Fibroblast of mammary gland (primary cell): ENCODE measurements around the gene DNAJB14.

Source experiments
- DNase-seq: peaks from one replicate; pipeline ENCODE4 v3.0.0-alpha.2; 2010; ENCODE audit warnings: low read depth
- H3K4me3 ChIP-seq: 2 replicates; pipeline ENCODE4 v1.5.1; 2011; ENCODE audit warnings: low read depth, mild to moderate bottlenecking, low read length, moderate library complexity; ENCODE audit not compliant: control insufficient read depth
- TF ChIP-seq, protein P1 (sequence below): conservative IDR thresholded peaks from 2 replicates; pipeline ENCODE4 v1.5.1; 2011; ENCODE audit warnings: low read depth, low read length, inconsistent platforms; ENCODE audit not compliant: control insufficient read depth, insufficient read depth

The DNAJB14 gene

DNA sequence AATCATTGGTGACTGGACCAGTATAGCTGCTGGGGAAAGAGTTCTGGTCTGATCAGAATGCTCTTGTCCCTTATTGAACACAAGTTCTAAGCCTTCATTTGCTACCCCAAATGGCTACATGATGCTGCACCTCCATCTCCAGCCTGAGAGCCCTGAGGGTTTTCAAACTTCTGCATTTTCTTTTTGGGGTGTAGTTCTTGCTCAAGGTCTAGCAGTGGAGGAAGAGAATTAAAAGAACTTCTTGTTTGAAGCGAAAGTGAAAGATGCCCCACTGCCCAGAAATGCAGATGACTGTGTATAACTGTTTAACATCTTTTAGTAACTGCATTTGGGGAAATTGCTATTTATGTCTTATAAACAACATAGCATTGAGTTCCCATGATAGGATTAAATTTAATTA, 90.7 kb downstream of the DNAJB14 start:
- TF ChIP-seq, protein P1, sequence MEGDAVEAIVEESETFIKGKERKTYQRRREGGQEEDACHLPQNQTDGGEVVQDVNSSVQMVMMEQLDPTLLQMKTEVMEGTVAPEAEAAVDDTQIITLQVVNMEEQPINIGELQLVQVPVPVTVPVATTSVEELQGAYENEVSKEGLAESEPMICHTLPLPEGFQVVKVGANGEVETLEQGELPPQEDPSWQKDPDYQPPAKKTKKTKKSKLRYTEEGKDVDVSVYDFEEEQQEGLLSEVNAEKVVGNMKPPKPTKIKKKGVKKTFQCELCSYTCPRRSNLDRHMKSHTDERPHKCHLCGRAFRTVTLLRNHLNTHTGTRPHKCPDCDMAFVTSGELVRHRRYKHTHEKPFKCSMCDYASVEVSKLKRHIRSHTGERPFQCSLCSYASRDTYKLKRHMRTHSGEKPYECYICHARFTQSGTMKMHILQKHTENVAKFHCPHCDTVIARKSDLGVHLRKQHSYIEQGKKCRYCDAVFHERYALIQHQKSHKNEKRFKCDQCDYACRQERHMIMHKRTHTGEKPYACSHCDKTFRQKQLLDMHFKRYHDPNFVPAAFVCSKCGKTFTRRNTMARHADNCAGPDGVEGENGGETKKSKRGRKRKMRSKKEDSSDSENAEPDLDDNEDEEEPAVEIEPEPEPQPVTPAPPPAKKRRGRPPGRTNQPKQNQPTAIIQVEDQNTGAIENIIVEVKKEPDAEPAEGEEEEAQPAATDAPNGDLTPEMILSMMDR = no peak
- no peak for DNase-seq
- H3K4me3 ChIP-seq = no peak overlapping the region

DNA sequence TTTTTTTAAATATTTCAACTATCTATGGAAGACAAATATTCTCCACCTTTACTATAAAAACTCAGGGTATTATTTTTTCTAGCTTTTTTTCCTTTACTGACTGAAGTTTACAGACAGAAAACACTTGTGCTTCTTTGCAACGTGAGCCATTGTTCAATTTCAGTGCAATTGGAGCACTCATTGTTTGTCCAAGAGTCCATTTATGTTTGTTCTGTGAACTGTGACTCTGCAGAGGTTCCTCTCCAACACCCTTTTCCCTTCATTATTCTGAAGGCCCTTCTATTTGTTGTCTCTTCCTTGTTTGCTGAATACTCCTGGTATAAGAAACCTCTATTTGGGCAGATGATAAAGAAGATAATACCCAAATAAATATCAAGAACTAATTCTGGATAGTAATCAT, 92.4 kb downstream of the DNAJB14 start:
- TF ChIP-seq, protein P1 = no peak
- no peak overlapping the region for H3K4me3 ChIP-seq
- no peak for DNase-seq

DNA sequence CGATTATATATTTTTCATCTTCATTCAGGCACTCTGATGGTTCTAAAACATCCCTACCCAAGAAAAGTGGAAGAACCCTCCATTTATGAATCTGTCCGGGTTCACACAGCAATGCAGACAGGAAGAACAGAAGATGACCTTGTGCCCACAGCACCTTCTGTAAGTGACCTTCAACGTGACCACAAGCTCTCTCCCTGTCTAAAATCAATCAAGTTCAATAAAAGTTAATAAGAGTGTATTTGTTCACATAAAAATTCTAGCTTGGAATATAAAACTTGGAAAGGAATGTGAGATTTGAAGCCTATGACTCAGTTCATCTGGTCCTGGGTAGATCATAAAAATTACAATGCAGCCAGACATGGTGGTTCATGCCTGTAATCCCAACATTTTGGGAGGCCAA, 93.2 kb downstream of the DNAJB14 start:
- no peak for DNase-seq
- H3K4me3 ChIP-seq = no peak overlapping the region
- TF ChIP-seq, protein P1 = no peak

DNA sequence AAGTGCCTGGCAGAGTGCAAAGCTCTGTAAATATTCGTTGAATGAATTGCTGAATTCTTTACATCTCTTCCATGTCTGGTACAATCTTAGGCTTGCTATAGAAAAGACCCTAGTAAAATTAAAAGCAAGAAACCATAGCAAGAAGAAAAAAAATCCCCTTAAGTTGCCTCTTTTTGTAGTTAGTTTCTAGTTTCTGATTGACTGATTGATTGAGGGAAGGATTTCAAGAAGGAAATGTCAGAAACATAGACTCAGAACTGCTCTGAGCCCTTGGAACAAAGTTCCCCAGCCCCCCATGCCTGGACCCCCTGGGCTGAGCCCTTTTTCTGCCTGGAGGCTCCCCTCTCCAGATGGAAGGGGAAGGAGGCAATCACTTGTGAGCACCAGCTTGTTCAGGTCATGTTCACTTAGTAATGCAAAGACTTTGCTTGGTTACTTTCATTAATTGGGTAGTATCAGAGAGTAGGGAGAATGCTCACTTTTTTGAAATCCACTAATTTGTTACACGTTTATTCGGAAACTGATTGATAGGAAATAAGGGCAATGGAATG, 94.1 kb downstream of the DNAJB14 start:
- TF ChIP-seq, protein P1 = no peak
- no peak for DNase-seq
- no peak overlapping the region for H3K4me3 ChIP-seq

DNA sequence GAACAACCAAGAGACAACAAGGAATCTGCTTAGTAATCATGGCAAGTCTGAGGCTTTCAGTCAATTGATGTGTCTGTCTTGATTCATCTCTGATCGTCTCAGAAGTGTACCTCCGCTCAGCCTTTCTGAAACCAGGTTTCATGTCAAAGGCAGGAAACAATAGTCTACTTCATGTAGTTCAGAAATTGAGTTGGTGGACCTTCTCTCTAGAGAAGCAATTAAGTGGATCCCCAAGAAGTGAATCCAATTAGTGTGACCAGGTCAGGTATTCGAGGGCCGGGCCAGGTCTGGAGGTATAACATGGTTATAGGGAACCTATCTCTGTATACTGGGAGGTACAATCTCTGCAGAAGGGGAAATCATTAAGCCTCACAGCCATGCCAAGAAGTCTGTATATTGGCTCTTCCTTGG, 97.8 kb downstream of the DNAJB14 start:
- no peak for DNase-seq
- H3K4me3 ChIP-seq = no peak overlapping the region
- TF ChIP-seq, protein P1 = no peak

DNA sequence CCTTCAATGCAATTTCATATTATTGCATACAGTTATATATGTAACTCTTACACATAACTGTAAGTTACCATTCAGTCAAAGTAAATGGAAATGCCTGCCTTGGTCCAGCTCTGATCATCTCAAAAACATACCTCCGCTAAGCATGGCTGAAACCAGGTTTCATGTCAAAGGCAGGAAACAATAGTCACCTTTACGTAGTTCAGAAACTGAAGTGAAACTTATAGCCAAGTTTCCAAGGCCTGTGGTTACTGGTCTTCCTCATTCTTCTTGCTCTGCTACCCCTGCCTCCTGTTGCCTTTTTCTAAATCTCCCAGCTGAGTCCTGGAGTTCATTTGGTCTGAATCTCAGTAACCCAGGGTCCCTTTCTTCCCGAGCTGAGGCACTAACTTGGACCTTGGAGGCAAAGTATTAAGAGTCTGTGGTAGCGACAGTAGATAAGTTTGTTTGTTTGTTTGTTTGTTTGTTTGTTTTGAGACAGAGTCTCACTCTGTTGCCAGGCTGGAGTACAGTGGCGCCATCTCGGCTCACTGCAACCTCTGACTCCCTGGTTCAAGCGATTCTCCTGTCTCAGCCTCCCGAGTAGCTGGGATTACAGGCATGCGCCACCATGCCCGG, 98.9 kb downstream of the DNAJB14 start:
- no peak overlapping the region for H3K4me3 ChIP-seq
- TF ChIP-seq, protein P1 = no peak
- no peak for DNase-seq

DNA sequence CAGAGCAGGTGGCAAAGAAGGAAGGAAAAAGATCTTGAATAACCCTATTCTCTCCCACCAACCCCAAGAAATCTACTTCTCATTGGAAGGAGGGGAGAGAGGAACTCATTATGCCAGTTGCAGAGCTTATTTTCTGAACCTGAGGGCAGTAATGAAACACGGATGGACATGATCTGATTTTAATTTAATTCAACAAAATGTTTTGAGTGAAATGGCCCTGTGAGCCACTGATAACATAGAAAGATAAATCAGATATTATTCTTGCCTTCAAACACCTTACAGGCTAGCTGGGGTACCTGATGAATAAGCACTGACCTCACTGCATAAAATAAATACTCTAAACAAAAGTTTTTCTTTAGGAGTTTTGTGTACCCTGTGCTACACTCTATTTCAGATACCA, 99.5 kb downstream of the DNAJB14 start:
- DNase-seq = no peak
- TF ChIP-seq, protein P1 = no peak
- no peak overlapping the region for H3K4me3 ChIP-seq
